Epidermal melanocyte (primary cell): ENCODE results near the gene FAM229A.

Experiments
- DNase-seq: peaks from one replicate; pipeline ENCODE4 v3.0.0; 2011; ENCODE audit warnings: low spot score; ENCODE audit not compliant: insufficient read length

Gene FAM229A

DNA sequence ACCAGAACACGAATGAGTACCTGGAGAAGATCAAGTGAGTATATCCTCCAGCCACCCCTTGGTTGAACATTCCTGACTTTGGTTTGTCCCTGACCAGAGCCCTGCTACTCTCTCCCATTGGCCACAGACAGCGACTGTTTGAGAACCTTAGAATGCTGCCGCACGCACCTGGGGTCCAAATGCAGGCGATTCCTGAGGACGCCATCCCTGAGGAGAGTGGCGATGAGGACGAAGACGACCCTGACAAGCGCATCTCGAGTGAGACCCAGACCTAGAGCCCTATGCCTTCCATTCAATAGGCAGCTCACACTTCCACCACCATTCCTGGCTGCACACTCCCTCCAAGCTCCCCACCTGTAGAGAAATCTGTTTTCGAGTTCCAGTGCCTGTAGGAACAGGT, 30.7 kb downstream of the FAM229A start:
- no peak for DNase-seq

DNA sequence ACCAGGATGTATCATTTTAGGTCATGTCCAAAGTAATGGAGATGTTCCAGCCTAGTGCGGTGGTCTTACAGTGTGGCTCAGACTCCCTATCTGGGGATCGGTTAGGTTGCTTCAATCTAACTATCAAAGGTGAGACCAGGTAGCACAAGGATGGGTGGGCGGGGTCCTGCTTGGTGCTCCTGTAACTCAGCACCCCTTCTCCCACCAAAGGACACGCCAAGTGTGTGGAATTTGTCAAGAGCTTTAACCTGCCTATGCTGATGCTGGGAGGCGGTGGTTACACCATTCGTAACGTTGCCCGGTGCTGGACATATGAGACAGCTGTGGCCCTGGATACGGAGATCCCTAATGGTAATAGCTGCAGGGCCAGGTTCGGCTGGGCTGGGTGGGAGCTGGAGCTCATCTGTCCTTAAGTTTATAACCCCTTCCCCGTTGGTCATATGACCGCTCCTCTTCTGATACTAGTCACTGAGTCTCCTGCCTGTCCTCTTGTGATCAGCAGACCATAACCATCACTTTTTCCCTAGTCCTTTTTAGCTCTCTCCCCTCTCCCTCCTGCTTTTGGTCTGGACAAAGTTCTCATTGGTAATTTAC, 31.6 kb downstream of the FAM229A start:
- DNase-seq = no peak

GRCh38 chr1:32329931-32330466, 32.3 kb downstream of the FAM229A start:
- no peak for DNase-seq

- no peak for DNase-seq
Measured at GRCh38 chr1:32327204-32327603, 35.1 kb downstream of the FAM229A start.

DNA sequence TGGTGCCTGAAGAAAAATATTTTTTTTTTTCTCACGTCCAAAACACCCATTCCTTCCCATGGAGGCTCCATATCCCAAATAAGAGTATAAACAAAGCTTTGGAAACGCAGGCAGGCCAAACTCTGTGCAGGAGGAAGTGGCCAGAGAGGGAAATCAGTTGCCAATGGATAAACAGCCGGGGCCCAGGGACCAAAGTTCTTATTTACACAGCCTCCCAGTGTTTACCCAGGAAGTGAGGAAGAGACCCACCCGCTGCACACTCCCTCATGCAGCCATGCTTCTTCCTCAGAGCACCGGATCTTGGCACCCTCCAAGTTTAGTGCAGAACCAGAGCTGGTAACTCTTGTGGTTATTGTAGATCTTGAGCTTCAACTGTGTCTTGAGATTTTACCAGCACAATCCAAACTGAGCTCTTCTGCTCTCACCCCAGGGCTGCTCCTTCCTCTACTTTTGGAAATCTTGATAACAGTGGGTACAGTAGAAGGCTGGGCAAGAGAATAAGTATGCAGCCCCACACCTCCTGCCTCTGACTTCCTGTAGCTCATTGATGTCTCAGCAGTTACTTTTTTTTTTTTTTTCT, 40.5 kb downstream of the FAM229A start:
- DNase-seq = no peak

GRCh38 chr1:32318127-32318869, 44.0 kb downstream of the FAM229A start:
- no peak for DNase-seq

DNA sequence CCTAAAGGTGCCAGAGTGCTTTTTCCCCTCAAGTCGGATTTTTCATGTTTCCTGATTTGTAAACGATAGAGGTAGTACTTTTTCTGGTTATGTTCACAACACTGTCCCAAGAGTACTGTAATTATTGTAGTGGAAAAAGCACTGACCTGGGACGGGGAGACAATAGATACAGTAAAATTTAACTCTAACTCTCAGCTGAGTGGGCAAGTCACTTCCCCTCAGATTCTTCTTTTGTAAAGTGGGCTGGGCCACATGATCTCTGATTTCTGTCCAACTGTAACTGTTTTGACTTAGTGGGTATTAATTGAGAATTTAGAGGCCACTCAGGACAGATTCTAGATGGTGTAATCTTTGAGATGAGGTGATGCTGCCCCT, 45.4 kb downstream of the FAM229A start:
- DNase-seq = no peak

DNA sequence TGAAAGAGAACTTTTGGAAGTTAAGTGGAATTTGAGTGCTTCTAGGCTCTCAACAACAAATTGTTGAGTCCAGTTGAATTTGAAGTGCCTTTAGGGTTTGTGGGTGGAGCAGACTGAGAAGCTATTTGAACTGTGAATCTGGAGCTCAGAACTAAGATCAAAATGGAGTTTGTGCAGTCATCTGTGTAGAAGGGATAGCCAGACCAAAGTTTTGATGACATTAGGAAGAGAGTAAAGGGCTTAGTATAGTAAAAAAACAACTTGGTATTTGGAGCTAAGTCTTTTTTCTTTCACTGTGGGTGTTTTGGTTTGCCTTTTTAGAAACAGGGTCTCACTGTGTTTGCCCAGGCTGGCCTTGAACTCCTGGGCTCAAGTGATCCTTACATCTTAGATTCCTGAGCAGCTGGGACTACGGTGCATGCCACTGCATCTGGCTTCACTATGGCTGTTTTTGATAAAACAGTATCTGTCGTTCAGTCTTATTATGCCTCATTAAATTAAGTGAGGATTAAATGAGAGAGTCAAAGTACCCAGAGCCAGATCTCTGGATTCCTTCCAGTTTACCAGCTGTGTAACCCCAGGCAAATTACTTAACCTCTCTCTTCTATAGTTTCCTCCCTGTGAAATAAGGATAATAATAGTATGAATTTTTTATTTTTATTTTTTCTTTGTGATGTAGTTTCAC, 50.4 kb downstream of the FAM229A start:
- DNase-seq = no peak
